Peyer's patch (tissue), 4 donors: Measurements from ENCODE around the gene CABP5.

Source experiments
- CTCF ChIP-seq, 6 experiments: fragments of 450-650 bp in 4 of 6; fragments of 200-600 bp in 2 of 6; sonication (generic) in 1 of 6; IDR thresholded peaks; one replicate each; pipeline ENCODE4 v1.5.1; 2017 to 2019; ENCODE audit warnings: antibody characterized with exemption in 6 of 6, mild to moderate bottlenecking in 3 of 6, moderate library complexity in 1 of 6
- POLR2A ChIP-seq, 2 donors: fragments of 450-650 bp; IDR thresholded peaks; one replicate each; pipeline ENCODE4 v1.5.1; 2017; ENCODE audit warnings: antibody characterized with exemption in 2 of 2, mild to moderate bottlenecking in 2 of 2, moderate library complexity in 2 of 2

- TF ChIP-seq CTCF (IDR thresholded peaks at IDR 0.05) (no peak), POLR2A (IDR thresholded peaks at IDR 0.05) (no peak)
Measured at GRCh38 chr19:48059331-48059730, 15.5 kb upstream of the CABP5 start.
